GM12892 (cell line): ENCODE measurements around the gene NOC4L.
"Not testable (repeated sequence)": the region's sequence is repeated elsewhere in the genome, so short reads cannot be mapped to it uniquely, and the experiment has no call there.

Source experiments
- DNase-seq: peaks from one replicate; pipeline ENCODE4 v3.0.0; 2011; ENCODE audit not compliant: insufficient read length
- FAIRE-seq: peaks from 2 replicates; lab custom pipeline; 2011; peaks lifted over from hg19 to GRCh38; lab: Jason Lieb, UNC
- POLR2A ChIP-seq: IDR thresholded peaks from 2 replicates; pipeline ENCODE4 v1.6.1; 2011; ENCODE audit warnings: low read depth, low read length, control low read depth
- POLR2AphosphoS5 ChIP-seq: IDR thresholded peaks from 2 replicates; pipeline ENCODE4 v1.6.1; 2011; ENCODE audit warnings: low read depth, low read length, control low read depth
- TAF1 ChIP-seq: IDR thresholded peaks from 2 replicates; pipeline ENCODE4 v1.6.1; 2011; ENCODE audit warnings: low read depth, mild to moderate bottlenecking, control low read depth, low read length, borderline replicate concordance

NOC4L gene

DNA sequence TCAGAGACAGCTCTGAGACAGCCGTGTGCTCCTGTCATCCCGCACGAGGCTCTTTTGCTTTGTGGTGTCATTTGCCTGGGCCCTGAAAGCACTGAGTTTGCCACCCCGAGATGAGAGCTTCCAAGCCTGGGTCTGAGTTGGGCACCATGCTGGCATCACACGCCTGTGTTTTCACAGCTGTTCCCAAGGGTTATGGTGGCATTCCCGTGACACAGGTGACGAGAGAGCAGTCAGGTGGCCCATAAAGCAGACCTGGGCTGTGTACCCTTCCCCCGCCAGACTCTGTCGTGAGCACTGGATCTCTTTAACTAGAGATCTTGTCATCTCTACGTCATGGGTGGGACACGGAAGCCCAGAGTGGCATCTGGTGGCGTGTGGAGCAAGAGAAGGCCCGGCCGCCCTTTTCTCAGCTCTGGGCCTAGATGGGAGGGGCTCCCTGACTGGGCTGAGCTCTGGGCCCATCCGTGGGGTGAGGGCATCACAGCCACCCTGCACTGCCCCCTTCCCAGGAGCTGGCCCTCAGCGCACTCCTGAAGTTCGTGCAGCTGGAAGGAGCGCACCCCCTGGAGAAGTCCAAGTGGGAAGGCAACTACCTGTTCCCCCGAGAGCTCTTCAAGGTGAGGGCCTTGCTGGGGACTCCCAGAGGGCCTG lies 2.6 kb downstream of the NOC4L start:
- FAIRE-seq: no peak
- TF ChIP-seq POLR2A (no peak), POLR2AphosphoS5 (no peak), TAF1 (no peak)
- DNase-seq: no peak

DNA sequence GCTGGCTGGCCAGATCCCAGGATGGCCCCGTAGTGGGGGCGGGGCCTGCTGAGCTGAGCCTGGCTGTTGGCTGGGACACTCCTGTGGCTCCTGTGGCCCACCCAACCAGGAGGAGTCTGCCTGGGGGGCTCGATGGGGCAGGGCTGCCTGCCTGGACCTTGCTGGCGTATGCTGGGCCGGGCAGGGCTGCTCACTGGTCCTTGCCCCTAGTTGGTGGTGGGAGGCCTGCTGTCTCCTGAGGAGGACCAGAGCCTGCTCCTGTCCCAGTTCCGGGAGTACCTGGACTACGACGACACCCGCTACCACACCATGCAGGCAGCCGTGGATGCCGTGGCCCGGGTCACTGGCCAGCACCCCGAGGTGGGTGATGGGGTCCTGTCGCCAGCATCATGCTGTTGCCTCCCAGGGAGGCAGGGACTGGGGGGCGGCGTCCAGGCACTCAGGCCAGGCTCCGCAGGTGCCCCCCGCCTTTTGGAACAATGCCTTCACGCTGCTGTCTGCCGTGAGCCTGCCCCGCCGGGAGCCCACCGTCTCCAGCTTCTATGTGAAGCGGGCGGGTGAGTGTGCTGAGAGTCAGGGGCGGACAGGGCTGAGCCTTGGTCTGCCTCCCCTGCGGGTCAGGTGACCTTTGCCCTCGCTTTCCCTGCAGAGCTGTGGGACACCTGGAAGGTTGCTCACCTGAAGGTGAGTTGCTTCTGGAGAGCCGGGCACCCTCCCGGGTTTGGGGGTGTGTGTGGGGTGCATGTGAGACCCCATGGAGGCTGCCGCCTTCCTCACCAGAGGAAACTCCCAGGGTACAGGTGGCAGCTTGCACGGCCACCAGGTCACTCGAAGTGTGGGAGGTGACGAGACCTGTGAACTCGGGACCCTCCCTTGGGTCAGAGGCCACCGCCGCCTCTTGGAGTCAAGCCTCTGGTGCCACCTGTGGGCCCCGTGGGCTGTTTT lies 3.4 kb downstream of the NOC4L start:
- TF ChIP-seq POLR2A: no peak
- no peak for TF ChIP-seq POLR2AphosphoS5
- no peak for TF ChIP-seq TAF1
- FAIRE-seq: no peak

DNA sequence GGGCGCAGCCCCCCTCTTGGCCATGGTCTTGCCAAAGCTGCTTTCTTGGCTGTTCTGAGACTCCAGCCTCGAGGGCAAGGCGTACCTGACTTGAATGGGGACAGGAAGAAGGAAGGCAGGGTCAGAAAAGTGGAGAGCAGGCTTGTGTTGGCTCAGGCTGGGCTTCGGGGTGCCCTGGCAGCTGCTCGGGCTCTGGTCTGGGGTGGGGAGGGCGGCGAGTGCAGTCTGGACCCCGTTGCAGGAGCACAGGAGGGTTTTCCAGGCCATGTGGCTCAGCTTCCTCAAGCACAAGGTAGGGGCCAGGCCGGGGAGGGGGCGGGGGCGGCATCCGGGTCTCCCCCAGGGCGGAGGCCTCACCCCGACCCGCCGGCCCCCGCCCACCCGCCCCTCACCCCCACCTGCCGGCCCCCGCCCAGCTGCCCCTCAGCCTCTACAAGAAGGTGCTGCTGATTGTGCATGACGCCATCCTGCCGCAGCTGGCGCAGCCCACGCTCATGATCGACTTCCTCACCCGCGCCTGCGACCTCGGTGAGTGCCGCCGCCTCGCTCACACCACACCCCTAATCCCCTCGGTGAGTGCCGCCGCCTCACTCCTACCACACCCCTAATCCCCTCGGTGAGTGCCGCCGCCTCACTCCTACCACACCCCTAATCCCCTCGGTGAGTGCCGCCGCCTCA lies 4.2 kb downstream of the NOC4L start:
- FAIRE-seq (no peak), DNase-seq (no peak)
- TF ChIP-seq POLR2AphosphoS5: no peak
- no peak for TF ChIP-seq POLR2A
- no peak for TF ChIP-seq TAF1

More for the DNA sequence above, 3.4 kb downstream of the NOC4L start:
- DNase-seq: no peak

DNA sequence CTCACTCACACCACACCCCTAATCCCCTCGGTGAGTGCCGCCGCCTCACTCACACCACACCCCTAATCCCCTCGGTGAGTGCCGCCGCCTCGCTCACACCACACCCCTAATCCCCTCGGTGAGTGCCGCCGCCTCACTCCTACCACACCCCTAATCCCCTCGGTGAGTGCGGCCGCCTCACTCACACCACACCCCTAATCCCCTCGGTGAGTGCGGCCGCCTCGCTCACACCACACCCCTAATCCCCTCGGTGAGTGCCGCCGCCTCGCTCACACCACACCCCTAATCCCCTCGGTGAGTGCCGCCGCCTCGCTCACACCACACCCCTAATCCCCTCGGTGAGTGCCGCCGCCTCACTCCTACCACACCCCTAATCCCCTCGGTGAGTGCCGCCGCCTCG lies 5.3 kb downstream of the NOC4L start:
- not testable (repeated sequence) for FAIRE-seq, DNase-seq

- DNase-seq: no peak
- no peak for FAIRE-seq
- TF ChIP-seq TAF1: no peak
- TF ChIP-seq POLR2A: no peak
- no peak for TF ChIP-seq POLR2AphosphoS5
Observed at GRCh38 chr12:132150780-132151144, 6.5 kb downstream of the NOC4L start.

DNA sequence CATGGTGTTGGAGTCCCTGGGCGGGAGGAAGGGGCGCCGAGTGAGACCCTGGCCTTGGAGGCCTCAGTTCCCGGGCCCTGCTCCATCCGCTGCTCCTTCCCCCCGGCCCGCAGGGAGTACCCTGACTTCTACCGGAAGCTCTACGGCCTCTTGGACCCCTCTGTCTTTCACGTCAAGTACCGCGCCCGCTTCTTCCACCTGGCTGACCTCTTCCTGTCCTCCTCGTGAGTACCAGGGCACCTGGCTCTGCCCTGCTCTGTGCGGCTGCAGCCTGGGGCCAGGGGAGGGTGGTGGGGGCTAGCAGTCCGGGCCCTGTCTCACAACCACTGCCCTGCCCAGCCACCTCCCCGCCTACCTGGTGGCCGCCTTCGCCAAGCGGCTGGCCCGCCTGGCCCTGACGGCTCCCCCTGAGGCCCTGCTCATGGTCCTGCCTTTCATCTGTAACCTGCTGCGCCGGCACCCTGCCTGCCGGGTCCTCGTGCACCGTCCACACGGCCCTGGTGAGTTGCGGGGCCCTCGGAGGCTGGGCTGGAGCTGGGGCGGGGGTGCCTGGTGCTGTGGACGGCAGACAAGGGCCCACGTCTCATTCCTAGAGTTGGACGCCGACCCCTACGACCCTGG lies 7.0 kb downstream of the NOC4L start:
- DNase-seq (no peak), FAIRE-seq (no peak)
- no peak for TF ChIP-seq TAF1

- FAIRE-seq: no peak
- no peak for TF ChIP-seq POLR2A
- no peak for TF ChIP-seq TAF1
- TF ChIP-seq POLR2AphosphoS5: no peak
- peak; percentile 23 for DNase-seq
Observed at GRCh38 chr12:132151766-132152410, 7.6 kb downstream of the NOC4L start.

DNA sequence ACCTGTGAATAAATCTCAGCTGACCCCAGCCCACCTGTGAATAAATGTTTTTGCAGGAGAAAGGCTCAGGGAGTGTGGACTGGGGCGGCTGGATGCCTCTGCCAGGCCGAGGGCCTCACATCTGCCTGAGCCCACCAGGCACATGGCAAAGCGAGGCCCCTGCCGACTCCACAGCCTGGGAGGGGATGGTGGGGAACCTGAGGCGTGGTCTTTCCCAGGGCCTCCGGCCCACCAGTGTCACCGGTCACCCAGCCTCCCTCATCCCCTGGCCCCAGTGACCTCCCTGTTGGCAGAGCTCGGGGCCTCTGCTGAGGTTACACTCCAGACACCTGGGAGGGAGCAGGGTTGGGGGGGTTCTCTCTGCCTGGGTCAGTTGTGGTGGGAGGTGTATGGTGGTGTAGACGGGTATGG lies 8.2 kb downstream of the NOC4L start:
- FAIRE-seq (no peak), DNase-seq (peak; percentile 27)
- TF ChIP-seq TAF1: no peak
- no peak for TF ChIP-seq POLR2AphosphoS5
- TF ChIP-seq POLR2A: no peak

GRCh38 chr12:132152953-132153352 lies 8.7 kb downstream of the NOC4L start:
- DNase-seq (no peak), FAIRE-seq (no peak)
- TF ChIP-seq POLR2A: no peak
- TF ChIP-seq POLR2AphosphoS5: no peak; the same call in 1 of the 2 replicates
- TF ChIP-seq TAF1: no peak

DNA sequence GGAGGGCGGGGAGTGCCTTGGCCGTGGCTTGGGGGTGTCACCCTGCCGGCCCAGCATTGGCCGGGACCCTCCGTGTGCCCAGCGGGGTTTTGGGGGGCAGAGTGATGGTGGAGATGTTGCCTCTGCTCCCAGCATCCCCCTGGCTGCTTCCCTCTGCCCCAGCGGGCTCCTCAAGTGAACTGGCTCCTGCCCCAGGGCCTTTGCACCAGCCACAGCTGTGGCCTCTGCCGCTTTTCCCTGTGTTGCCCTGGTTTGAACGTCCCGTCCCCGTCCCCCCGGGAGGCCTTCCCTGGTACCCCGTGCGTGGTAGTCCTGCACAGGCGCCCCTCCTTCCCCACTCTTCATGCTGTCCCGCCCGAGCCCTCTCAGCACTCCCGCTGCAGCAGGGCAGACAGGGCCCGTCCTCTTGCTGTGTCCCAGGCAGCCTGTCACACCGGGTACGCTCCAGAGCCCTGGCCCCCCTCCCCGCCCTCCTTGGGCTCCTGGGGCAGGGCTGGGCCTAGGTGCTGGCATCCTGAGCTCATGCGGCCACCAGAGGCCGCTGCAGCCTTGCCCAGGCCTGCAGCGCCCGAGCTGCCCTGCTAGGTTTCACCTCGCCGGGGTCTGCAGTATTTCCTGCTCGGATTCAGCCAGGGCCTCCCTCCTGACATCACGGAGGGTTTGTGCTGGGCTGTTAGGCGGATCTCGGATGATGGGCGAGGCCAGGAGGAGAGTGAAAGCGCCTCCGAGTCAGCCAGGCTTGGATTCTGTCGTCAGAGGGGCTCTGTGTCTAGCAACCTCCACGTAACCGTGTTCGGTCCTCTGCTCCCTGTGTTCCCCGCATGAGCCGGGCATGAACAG lies 9.5 kb downstream of the NOC4L start:
- DNase-seq: peak; percentile 91

More for the DNA sequence above, 9.5 kb downstream of the NOC4L start:
- TF ChIP-seq TAF1: no peak
- FAIRE-seq: no peak
